HepG2 (cell line): ENCODE data around the gene PPP1R9B.

Source experiments
- GATAD2A ChIP-seq: IDR thresholded peaks from 2 replicates; pipeline ENCODE4 v1.6.1; 2016
- TBX3 ChIP-seq: fragments of 450-650 bp; IDR thresholded peaks from 2 replicates; pipeline ENCODE4 v1.6.1; 2017; ENCODE audit warnings: antibody characterized with exemption, mild to moderate bottlenecking, inconsistent platforms, borderline replicate concordance

GRCh38 chr17:50097455-50097854, 53.0 kb downstream of the PPP1R9B start:
- no peak for TF ChIP-seq GATAD2A (CRISPR knock-in tag)
- no peak for TF ChIP-seq TBX3
